MCF 10A (cell line): Measurements from ENCODE around the gene FTCD. TPM values are rescaled to one million over a fixed set of nuclear protein-coding genes. Genes with fewer than 3 reads are reported as not detected.
A peak's percentile ranks its signal among the peaks of the same experiment; 100 is the strongest.

Experiments used
- BruUV-seq: library from RNA; stranded (reverse); fragments of 400-500 nt; replicated peaks from 2 replicates; lab custom pipeline; 2021; lab: Mats Ljungman, UMichigan
- CTCF ChIA-PET: fragments of 300-600 bp; sonication (Branson Sonifier 250); formaldehyde crosslinking; extraction: SDS; loops from one replicate; lab custom pipeline; 2021; ENCODE audit warnings: antibody characterized with exemption, inconsistent platforms; lab: Yijun Ruan, JAX
- POLR2A ChIA-PET: fragments of 300-600, 350-650 bp; sonication (Branson Sonifier 250); formaldehyde crosslinking; extraction: SDS; loops from one replicate; lab custom pipeline; 2020; ENCODE audit warnings: antibody characterized with exemption, inconsistent platforms; lab: Yijun Ruan, JAX
- DNase-seq: peaks from one replicate; pipeline ENCODE4 v3.0.0-alpha.2; 2018; ENCODE audit not compliant: unreplicated experiment
- H3K27ac Mint-ChIP-seq: one replicate; pipeline ENCODE4 v1.8.0; 2022; ENCODE audit warnings: mild to moderate bottlenecking, low read depth, mixed read lengths; ENCODE audit not compliant: unreplicated experiment
- H3K27me3 Mint-ChIP-seq: one replicate; pipeline ENCODE4 v1.8.0; 2022; ENCODE audit warnings: mixed read lengths; ENCODE audit not compliant: insufficient read depth, unreplicated experiment
- H3K36me3 Mint-ChIP-seq: one replicate; pipeline ENCODE4 v1.8.0; 2022; ENCODE audit warnings: mild to moderate bottlenecking, moderate library complexity, mixed read lengths; ENCODE audit not compliant: insufficient read depth, unreplicated experiment
- H3K4me1 Mint-ChIP-seq: one replicate; pipeline ENCODE4 v1.8.0; 2022; ENCODE audit warnings: mixed read lengths; ENCODE audit not compliant: insufficient read depth, unreplicated experiment
- H3K4me3 Mint-ChIP-seq: one replicate; pipeline ENCODE4 v1.8.0; 2022; ENCODE audit warnings: mild to moderate bottlenecking, moderate library complexity, mixed read lengths; ENCODE audit not compliant: unreplicated experiment
- H3K9me3 Mint-ChIP-seq: one replicate; pipeline ENCODE4 v1.8.0; 2022; ENCODE audit warnings: mixed read lengths; ENCODE audit not compliant: unreplicated experiment
- intact Hi-C: fragments of 100-400 bp; cut with micrococcal nuclease; formaldehyde crosslinking; loops from 2 replicates; pipeline ENCODE4 v1.14.1; 2022
- total RNA-seq: library from RNA; stranded (reverse); gene quantifications from 2 replicates; pipeline ENCODE4 v1.2.3, GENCODE V29; 2022
- TF ChIP-seq, protein P1 (sequence below): fragments of 200-600 bp; IDR thresholded peaks from one replicate; pipeline ENCODE4 v1.8.0; 2022; ENCODE audit warnings: antibody characterized with exemption, mild to moderate bottlenecking; ENCODE audit not compliant: unreplicated experiment

FTCD gene
- total RNA-seq, 1 experiment from 2014 or later: not detected

DNA sequence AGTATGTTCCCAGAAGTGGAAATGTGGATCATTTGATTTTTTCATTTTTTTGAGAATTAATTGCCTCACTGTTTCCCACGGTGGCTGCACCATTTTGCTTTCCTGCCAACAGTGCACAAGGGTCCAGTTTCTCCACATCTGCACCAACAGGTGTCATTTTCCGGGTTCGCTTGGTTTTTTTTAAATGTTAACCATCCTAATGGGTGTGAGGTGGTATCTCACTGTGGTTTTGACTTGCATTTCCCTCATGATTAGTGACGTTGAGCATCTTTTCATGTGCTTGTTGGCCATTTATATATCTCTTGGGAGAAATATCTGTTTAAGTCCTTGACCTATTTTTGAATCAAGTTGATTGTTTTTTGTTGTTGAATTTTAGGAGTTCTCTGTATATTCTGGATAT, 54.5 kb downstream of the FTCD start:
- POLR2A ChIA-PET: no interaction called here
- no peak for DNase-seq
- intact Hi-C loops: no loop called here
- no peak overlapping the region for H3K27ac Mint-ChIP-seq
- CTCF ChIA-PET: no interaction called here
- peaks cover 23% of the 10 kb centered on the region for H3K9me3 Mint-ChIP-seq
- H3K4me3 Mint-ChIP-seq: no peak overlapping the region
- TF ChIP-seq, protein P1, sequence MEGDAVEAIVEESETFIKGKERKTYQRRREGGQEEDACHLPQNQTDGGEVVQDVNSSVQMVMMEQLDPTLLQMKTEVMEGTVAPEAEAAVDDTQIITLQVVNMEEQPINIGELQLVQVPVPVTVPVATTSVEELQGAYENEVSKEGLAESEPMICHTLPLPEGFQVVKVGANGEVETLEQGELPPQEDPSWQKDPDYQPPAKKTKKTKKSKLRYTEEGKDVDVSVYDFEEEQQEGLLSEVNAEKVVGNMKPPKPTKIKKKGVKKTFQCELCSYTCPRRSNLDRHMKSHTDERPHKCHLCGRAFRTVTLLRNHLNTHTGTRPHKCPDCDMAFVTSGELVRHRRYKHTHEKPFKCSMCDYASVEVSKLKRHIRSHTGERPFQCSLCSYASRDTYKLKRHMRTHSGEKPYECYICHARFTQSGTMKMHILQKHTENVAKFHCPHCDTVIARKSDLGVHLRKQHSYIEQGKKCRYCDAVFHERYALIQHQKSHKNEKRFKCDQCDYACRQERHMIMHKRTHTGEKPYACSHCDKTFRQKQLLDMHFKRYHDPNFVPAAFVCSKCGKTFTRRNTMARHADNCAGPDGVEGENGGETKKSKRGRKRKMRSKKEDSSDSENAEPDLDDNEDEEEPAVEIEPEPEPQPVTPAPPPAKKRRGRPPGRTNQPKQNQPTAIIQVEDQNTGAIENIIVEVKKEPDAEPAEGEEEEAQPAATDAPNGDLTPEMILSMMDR: no peak
- peaks cover 62% of the 10 kb centered on the region for H3K27me3 Mint-ChIP-seq
- H3K4me1 Mint-ChIP-seq: no peaks in the 10 kb centered on the region
- no TSS peak for BruUV-seq
- H3K36me3 Mint-ChIP-seq: peaks cover 5% of the 10 kb centered on the region

DNA sequence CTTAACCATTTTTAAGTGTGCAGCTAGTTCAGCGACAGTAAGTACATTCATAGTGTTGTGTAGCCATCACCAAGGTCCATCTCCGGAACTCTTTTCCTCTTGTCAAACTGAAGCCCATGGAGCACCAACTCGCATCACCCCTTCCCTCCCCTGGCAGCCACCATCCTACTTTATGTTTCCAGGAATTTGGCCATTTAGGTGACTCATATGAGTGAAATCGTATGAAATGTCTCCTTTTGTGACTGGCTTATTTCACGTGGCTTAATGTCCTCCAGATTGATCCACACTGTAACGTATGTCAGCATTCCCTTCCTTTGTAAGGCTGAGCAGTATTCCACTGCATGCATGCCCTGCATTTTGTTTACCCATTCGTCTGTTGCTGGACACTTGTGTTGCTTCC, 55.0 kb downstream of the FTCD start:
- intact Hi-C loops: no loop called here
- peak; percentile 20 for DNase-seq
- TF ChIP-seq, protein P1: no peak
- H3K4me1 Mint-ChIP-seq: no peaks in the 10 kb centered on the region
- H3K9me3 Mint-ChIP-seq: peaks cover 19% of the 10 kb centered on the region
- H3K4me3 Mint-ChIP-seq: no peak overlapping the region
- ChIA-PET POLR2A (no interaction called here), CTCF (no interaction called here)
- H3K27me3 Mint-ChIP-seq: peaks cover 62% of the 10 kb centered on the region
- peaks cover 5% of the 10 kb centered on the region for H3K36me3 Mint-ChIP-seq
- BruUV-seq: no TSS peak
- H3K27ac Mint-ChIP-seq: no peak overlapping the region

DNA sequence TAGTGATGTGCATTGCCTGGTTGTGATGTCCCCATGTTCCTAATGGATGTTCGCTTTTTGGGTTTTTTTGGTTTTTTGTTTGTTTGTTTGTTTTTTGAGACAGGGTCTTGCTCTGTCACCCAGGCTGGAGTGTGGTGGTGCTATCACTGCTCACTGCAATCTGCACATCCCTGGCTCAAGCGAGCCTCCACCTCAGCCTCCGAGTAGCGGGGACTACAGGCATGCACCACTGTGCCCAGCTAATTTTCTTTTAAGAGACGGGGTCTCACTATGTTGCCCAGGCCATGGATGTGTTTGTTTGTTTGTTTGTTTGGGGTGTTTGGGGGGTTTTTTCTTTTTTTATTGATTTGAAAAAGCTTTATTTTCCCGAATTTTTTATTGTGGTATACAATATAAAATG, 55.4 kb downstream of the FTCD start:
- Mint-ChIP-seq H3K36me3 (peaks cover 5% of the 10 kb centered on the region), H3K27me3 (peaks cover 62% of the 10 kb centered on the region), H3K4me1 (no peaks in the 10 kb centered on the region), H3K27ac (no peak overlapping the region), H3K4me3 (no peak overlapping the region), H3K9me3 (peaks cover 18% of the 10 kb centered on the region)
- ChIA-PET POLR2A (no interaction called here), CTCF (no interaction called here)
- no peak for DNase-seq
- intact Hi-C loops: no loop called here
- TF ChIP-seq, protein P1: no peak
- BruUV-seq: no TSS peak

DNA sequence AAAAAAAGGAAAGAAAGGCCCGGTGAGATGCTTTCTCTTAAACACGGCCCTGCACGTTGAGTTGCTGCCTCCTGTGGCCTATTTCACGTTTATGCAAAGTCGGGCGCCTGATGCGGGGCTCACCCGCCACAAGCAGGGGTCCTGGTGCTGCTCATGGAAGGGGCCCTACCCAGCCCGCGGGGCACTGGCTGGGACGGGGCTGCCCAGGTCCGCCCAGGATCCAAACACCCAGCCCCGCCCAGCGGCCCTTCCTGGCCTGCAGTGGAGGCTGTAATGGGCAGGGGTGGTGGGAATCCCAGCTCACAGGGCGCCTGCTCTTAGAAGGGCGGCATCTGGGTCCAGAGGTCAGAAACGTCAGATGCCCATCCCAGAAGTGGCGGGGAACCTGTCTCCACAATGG, 55.9 kb downstream of the FTCD start:
- DNase-seq: no peak
- H3K36me3 Mint-ChIP-seq: peaks cover 5% of the 10 kb centered on the region
- H3K27me3 Mint-ChIP-seq: peaks cover 58% of the 10 kb centered on the region
- ChIA-PET CTCF (no interaction called here), POLR2A (interaction anchor here (0.7 kb wide), 1 partner anchor 179 kb away, joined by 3 read pairs; no protein-coding TSS in a partner anchor)
- H3K4me1 Mint-ChIP-seq: no peaks in the 10 kb centered on the region
- H3K9me3 Mint-ChIP-seq: peaks cover 18% of the 10 kb centered on the region
- no TSS peak for BruUV-seq
- intact Hi-C loops: no loop called here
- H3K27ac Mint-ChIP-seq: no peak overlapping the region
- TF ChIP-seq, protein P1: no peak
- no peak overlapping the region for H3K4me3 Mint-ChIP-seq
